Tibial nerve (tissue), 4 donors: Measurements from ENCODE around the gene RABEPK.

ENCODE experiments used
- EP300 ChIP-seq, 2 donors: sonication (generic); formaldehyde crosslinking; IDR thresholded peaks; one replicate each; pipeline ENCODE4 v1.6.1; 2017; ENCODE audit warnings: antibody characterized with exemption in 2 of 2, mild to moderate bottlenecking in 1 of 2
- POLR2A ChIP-seq, 2 donors: fragments of 450-650 bp; IDR thresholded peaks; one replicate each; pipeline ENCODE4 v1.6.1; 2017; ENCODE audit warnings: antibody characterized with exemption in 2 of 2, mild to moderate bottlenecking in 2 of 2, moderate library complexity in 2 of 2
- TF ChIP-seq, protein P1 (sequence below), 5 experiments: fragments of 200-600 bp in 3 of 5; fragments of 450-650 bp in 2 of 5; sonication (generic) in 3 of 5; IDR thresholded peaks; one replicate each; pipeline ENCODE4 v1.5.1; 2016 to 2019; ENCODE audit warnings: antibody characterized with exemption in 5 of 5, mild to moderate bottlenecking in 3 of 5, moderate library complexity in 2 of 5

- TF ChIP-seq, protein P1, sequence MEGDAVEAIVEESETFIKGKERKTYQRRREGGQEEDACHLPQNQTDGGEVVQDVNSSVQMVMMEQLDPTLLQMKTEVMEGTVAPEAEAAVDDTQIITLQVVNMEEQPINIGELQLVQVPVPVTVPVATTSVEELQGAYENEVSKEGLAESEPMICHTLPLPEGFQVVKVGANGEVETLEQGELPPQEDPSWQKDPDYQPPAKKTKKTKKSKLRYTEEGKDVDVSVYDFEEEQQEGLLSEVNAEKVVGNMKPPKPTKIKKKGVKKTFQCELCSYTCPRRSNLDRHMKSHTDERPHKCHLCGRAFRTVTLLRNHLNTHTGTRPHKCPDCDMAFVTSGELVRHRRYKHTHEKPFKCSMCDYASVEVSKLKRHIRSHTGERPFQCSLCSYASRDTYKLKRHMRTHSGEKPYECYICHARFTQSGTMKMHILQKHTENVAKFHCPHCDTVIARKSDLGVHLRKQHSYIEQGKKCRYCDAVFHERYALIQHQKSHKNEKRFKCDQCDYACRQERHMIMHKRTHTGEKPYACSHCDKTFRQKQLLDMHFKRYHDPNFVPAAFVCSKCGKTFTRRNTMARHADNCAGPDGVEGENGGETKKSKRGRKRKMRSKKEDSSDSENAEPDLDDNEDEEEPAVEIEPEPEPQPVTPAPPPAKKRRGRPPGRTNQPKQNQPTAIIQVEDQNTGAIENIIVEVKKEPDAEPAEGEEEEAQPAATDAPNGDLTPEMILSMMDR (IDR thresholded peaks at IDR 0.05), result no peak
- TF ChIP-seq POLR2A (IDR thresholded peaks at IDR 0.05) (no peak), EP300 (IDR thresholded peaks at IDR 0.05) (no peak)
These were observed 33.6 kb upstream of the RABEPK start for GRCh38 chr9:125166762-125167161.
